Smooth muscle cell of the brain vasculature (primary cell): ENCODE data around the gene MYO5A.
A peak's percentile ranks its signal among the peaks of the same experiment; 100 is the strongest.
"Not testable (repeated sequence)": the region's sequence is repeated elsewhere in the genome, so short reads cannot be mapped to it uniquely, and the experiment has no call there.

Source experiments
- DNase-seq: peaks from one replicate; pipeline ENCODE4 v3.0.0-alpha.2; 2012; ENCODE audit warnings: low read depth, low spot score

Gene MYO5A

GRCh38 chr15:52288986-52289385 lies 239.7 kb downstream of the MYO5A start:
- no peak for DNase-seq

- no peak for DNase-seq
Observed at GRCh38 chr15:52288051-52288942, 240.4 kb downstream of the MYO5A start.

GRCh38 chr15:52287114-52287513 lies 241.6 kb downstream of the MYO5A start:
- no peak for DNase-seq

- DNase-seq = not testable (repeated sequence)
Observed at GRCh38 chr15:52285941-52286340, 242.7 kb downstream of the MYO5A start.

DNA sequence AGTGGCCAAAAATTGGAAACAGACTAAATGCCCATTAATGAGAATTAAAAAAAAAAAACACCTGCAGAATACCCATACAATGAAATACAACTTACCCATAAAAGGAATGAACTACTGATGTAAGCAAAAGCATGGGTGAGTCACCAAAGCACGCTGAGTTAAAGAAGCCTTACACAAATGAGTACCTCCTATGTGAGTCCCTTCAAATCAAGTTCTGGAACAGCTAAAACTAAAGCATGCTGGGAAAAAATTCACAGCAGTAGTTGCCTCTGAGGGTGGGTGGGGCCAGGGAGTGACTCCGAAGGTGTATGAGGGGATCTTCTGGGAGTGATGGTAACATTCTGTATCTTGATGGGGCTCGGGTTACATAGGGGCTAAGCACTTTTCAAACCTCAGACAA lies 244.5 kb downstream of the MYO5A start:
- no peak for DNase-seq

DNA sequence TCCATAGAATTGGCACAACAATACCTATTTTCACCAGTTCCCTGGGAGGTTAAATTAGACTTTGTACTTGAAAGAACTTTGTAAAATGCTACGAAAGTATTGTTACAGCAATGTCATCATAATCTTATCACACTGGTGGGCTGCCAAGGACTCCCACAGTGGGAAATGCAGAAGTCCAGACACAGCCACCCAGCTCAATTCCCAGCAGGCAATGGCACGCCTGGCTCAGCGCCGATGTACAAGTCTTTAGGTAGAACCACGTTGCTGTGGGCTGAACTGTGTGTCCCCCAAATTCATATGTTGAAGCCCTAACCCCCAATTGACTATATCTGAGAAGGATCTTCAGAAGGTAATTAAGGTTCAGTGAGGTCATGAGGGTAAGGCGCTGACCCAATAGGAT lies 245.4 kb downstream of the MYO5A start:
- no peak for DNase-seq

DNA sequence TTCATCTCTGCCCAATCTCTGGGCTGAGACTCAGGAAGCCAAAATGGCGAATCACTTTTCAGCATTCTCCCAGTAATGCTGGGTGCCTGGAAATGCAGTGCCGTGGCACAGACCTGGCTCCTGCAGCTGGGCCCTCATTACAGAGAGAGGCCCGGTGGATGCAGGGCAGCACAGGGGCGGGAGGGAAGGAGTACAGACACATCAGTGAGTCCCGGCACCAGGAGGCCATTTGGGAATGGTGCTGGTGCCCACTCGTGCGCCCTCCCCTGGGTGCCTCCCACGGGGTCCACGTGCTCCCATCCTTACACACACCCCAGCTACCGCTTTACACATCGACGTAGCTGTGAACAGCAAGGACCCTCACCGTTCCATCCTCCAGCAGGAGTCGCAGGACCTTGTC lies 246.3 kb downstream of the MYO5A start:
- no peak for DNase-seq

- DNase-seq = no peak
Observed at GRCh38 chr15:52281085-52282035, 247.3 kb downstream of the MYO5A start.

DNA sequence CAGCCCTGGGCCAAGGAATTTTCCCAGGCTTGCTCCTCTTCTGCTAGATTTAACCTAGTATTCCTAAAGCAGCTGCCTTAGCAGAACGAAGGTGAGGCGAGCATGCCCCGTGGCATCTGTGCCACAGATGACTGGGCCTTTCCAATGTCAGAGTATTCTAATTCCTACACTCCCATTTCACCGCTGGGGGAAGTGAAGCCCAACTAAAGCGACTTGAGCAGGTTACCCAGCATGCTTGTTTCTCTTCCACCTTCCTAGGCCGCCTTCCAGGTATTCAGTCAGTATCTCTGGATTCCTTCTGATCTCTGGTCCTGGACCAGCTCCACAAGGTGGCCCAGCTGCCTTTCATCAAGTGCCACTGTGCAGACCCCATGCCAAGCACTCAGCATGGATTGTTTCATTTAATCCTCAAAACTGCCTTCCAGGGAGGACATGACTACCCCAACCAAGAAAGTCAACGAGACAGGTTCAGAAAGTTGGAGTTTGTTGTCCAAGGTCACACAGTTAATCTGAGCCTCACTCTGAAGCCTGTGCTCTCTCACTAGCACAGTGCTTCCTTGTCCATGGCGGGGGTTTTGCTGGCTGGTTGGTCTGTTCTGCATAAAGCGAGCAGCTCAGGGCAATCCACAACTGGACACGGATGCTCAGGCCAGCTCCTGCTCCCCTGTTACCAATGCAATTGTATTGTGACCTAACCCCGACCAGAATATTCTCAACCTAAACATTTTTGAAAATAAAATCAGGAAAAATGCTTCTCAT lies 248.2 kb downstream of the MYO5A start:
- DNase-seq = no peak

- DNase-seq = no peak
Observed at GRCh38 chr15:52278636-52279367, 249.9 kb downstream of the MYO5A start.

DNA sequence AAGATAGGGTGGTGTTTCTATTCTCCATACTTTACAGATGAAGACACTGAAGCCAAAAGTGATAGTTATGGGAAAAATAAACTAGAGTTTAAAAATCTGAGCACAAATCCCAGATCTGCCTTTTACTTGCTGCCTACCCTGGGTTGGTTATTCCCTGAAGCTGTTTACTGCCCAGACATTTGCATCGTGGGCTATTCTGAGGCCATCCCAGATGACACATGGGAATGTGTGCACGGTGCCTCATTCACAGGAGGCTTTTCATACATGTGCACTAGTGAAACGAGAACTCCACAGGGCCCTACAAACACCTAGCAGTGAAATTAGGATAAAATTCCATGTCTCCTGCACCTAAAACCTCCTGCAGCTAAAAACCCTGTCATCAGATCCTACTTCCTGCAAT lies 250.5 kb downstream of the MYO5A start:
- DNase-seq = no peak

GRCh38 chr15:52277575-52277974 lies 251.1 kb downstream of the MYO5A start:
- no peak for DNase-seq

- no peak for DNase-seq
Observed at GRCh38 chr15:52276256-52276770, 252.4 kb downstream of the MYO5A start.

DNA sequence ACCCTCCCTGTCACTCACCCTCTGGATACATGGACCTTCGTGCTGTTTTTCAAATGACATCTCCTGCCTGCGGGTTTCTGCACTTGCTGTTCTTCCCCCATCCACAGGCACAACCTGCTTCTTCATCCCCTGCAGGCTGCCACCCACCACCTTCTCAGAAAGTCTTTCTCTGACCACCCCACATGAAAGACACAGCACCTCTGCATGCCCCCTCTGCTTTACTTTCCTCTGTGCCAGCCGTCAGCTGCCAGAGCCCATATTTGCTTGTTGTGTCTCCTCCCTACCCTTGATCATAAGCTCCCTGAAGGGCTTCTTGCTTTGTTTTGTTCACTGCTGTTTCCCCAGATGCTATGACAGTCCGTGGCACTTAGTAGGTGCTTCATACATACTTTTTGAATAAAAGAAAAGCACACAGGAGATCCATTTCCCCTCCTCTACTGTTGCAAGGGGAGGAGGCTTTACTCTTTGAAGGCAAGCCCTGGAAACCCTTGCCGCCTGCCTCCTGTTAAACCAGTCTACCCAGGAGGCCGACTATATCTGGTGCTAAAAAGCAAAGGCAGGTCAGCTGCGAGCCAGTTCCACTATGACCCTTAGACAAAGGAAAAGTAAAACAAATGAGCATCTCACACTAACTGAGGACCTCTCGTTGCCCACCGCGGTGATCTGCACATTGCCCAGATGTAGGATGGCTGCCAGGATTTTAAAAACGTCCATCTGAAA lies 265.0 kb downstream of the MYO5A start:
- no peak for DNase-seq

- DNase-seq = no peak
Observed at GRCh38 chr15:52262364-52262763, 266.3 kb downstream of the MYO5A start.

DNA sequence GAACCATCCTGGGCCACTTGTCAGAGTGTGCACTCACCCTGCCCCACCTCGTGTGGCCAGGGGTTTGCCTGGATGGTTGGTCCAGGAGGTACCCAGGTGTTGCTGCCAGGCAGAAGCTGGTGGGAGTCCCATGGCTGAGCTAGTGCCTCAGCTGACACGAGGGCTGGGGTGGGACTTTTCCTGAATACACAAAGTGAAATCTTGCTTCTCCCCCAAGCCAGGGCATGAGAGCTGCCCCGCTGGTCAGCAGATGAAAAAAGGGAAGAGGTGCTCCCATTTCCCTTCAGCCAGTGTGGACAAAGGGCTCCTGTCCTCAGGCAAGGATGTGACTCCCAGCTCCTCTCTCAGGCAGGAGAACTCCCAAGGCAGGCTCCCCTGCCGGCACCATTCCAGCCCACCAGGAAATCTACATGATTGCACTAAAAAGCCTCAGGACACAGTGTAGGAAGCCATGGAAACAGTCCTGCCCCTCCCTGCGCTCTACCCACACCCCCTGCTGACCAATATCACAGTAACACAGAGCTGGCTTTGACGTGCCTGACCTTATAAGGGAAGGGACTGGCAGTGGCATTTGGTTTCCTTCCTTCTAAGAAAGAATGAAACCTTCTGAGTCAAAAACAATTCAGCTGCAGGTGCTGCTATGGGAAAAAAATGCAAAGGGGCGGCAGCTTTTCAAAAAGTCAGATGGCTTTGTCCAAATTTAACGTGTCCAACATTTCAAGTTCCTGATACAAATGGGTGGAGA lies 267.0 kb downstream of the MYO5A start:
- DNase-seq = peak; percentile 43

DNA sequence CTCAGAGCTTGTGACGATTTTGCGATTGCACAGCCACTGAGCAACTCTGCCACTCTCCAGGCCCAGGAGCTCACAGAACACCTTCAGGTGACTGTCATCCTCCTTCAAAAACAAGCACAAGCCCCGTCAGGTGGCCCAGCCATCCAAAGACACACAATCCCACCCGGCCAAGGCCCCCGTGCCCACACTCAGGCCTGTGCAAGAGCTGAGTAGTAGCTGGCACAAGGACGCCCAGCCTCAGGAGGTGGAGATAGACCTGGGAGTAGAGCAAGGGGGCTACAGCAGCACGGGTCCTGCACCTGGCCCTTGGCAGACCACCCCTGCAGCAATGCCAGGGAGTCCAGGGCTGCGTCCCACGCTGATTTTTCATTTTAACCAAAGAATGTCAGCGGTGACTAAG lies 267.7 kb downstream of the MYO5A start:
- no peak for DNase-seq

GRCh38 chr15:52259503-52259902 lies 269.2 kb downstream of the MYO5A start:
- DNase-seq = no peak

GRCh38 chr15:52258461-52258860 lies 270.2 kb downstream of the MYO5A start:
- no peak for DNase-seq

DNA sequence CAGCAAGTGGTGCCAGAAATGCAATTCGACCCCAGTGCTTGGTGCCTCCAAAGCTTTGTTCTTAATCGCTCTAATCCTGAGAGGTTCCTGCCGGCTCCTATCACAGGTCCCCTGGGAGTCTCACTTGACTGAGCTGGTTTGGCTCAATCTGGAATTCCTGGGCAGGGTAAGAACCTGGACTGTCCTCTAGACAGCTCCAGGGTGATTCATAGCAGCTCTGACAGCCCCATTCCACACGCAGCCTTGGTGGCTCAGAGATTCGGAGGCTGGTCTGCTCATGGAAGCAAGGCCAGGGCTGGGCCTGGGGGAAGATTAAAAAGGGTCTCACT lies 271.0 kb downstream of the MYO5A start:
- DNase-seq = no peak
